MCF 10A (cell line): Measurements from ENCODE around the gene ZNRF4. TPM values are rescaled to one million over a fixed set of nuclear protein-coding genes. Genes with fewer than 3 reads are reported as not detected.

Experiments used
- BruUV-seq: library from RNA; stranded (reverse); fragments of 400-500 nt; replicated peaks from 2 replicates; lab custom pipeline; 2021; lab: Mats Ljungman, UMichigan
- CTCF ChIA-PET: fragments of 300-600 bp; sonication (Branson Sonifier 250); formaldehyde crosslinking; extraction: SDS; loops from one replicate; lab custom pipeline; 2021; ENCODE audit warnings: antibody characterized with exemption, inconsistent platforms; lab: Yijun Ruan, JAX
- POLR2A ChIA-PET: fragments of 300-600, 350-650 bp; sonication (Branson Sonifier 250); formaldehyde crosslinking; extraction: SDS; loops from one replicate; lab custom pipeline; 2020; ENCODE audit warnings: antibody characterized with exemption, inconsistent platforms; lab: Yijun Ruan, JAX
- DNase-seq: peaks from one replicate; pipeline ENCODE4 v3.0.0-alpha.2; 2018; ENCODE audit not compliant: unreplicated experiment
- H3K27ac Mint-ChIP-seq: one replicate; pipeline ENCODE4 v1.8.0; 2022; ENCODE audit warnings: mild to moderate bottlenecking, low read depth, mixed read lengths; ENCODE audit not compliant: unreplicated experiment
- H3K27me3 Mint-ChIP-seq: one replicate; pipeline ENCODE4 v1.8.0; 2022; ENCODE audit warnings: mixed read lengths; ENCODE audit not compliant: insufficient read depth, unreplicated experiment
- H3K36me3 Mint-ChIP-seq: one replicate; pipeline ENCODE4 v1.8.0; 2022; ENCODE audit warnings: mild to moderate bottlenecking, moderate library complexity, mixed read lengths; ENCODE audit not compliant: insufficient read depth, unreplicated experiment
- H3K4me1 Mint-ChIP-seq: one replicate; pipeline ENCODE4 v1.8.0; 2022; ENCODE audit warnings: mixed read lengths; ENCODE audit not compliant: insufficient read depth, unreplicated experiment
- H3K4me3 Mint-ChIP-seq: one replicate; pipeline ENCODE4 v1.8.0; 2022; ENCODE audit warnings: mild to moderate bottlenecking, moderate library complexity, mixed read lengths; ENCODE audit not compliant: unreplicated experiment
- H3K9me3 Mint-ChIP-seq: one replicate; pipeline ENCODE4 v1.8.0; 2022; ENCODE audit warnings: mixed read lengths; ENCODE audit not compliant: unreplicated experiment
- intact Hi-C: fragments of 100-400 bp; cut with micrococcal nuclease; formaldehyde crosslinking; loops from 2 replicates; pipeline ENCODE4 v1.14.1; 2022
- total RNA-seq: library from RNA; stranded (reverse); gene quantifications from 2 replicates; pipeline ENCODE4 v1.2.3, GENCODE V29; 2022
- TF ChIP-seq, protein P1 (sequence below): fragments of 200-600 bp; IDR thresholded peaks from one replicate; pipeline ENCODE4 v1.8.0; 2022; ENCODE audit warnings: antibody characterized with exemption, mild to moderate bottlenecking; ENCODE audit not compliant: unreplicated experiment

Gene ZNRF4
- total RNA-seq, 1 experiment from 2014 or later: not detected

DNA sequence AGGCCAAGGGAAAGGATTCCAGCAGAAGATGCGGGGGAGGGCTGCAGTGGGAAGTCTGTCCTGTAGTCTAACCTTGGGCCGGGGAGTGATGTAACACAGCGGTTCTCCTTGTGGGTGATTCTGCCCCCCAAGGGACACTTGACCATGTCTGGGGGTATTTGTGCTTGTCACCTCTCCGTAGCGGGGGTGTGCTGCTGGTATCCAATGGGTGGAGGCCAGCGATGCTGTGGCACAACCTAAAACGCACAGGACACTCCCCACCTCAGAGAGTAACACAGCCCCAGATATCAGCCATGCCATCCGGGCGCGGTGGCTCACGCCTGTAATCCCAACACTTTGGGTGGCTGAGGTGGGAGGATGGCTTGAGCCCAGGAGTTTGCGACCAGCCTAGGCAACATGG is 36.3 kb downstream of the ZNRF4 start:
- H3K27ac Mint-ChIP-seq: no peak overlapping the region
- POLR2A ChIA-PET: interaction anchor here (1.2 kb wide), 1 partner anchor 13 kb away, joined by 3 read pairs; no protein-coding TSS in a partner anchor
- H3K9me3 Mint-ChIP-seq: no peaks in the 10 kb centered on the region
- TF ChIP-seq, protein P1, sequence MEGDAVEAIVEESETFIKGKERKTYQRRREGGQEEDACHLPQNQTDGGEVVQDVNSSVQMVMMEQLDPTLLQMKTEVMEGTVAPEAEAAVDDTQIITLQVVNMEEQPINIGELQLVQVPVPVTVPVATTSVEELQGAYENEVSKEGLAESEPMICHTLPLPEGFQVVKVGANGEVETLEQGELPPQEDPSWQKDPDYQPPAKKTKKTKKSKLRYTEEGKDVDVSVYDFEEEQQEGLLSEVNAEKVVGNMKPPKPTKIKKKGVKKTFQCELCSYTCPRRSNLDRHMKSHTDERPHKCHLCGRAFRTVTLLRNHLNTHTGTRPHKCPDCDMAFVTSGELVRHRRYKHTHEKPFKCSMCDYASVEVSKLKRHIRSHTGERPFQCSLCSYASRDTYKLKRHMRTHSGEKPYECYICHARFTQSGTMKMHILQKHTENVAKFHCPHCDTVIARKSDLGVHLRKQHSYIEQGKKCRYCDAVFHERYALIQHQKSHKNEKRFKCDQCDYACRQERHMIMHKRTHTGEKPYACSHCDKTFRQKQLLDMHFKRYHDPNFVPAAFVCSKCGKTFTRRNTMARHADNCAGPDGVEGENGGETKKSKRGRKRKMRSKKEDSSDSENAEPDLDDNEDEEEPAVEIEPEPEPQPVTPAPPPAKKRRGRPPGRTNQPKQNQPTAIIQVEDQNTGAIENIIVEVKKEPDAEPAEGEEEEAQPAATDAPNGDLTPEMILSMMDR: no peak
- BruUV-seq: no TSS peak
- no peak overlapping the region for H3K4me3 Mint-ChIP-seq
- intact Hi-C loops: no loop called here
- CTCF ChIA-PET: no interaction called here
- H3K27me3 Mint-ChIP-seq: peaks cover 62% of the 10 kb centered on the region
- no peak for DNase-seq
- no peaks in the 10 kb centered on the region for H3K4me1 Mint-ChIP-seq
- no peaks in the 10 kb centered on the region for H3K36me3 Mint-ChIP-seq

DNA sequence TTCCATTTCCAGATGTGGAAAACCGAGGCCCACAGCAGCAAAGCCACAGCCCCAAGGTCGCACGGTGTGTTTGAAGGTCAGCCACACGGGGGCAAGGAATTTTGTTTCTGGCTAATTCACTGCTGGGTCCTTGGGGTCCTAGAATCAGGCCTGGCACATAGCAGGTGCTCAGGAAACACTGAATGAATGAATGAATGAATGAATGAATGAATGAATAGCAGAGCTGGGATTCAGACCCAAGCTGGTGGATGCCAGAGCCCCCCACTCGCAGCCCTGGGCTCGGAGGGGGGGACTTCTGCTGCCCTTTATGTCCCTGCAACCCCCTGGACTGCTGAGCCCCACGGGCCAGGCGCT is 37.0 kb downstream of the ZNRF4 start:
- intact Hi-C loops: no loop called here
- no peaks in the 10 kb centered on the region for H3K4me1 Mint-ChIP-seq
- peaks cover 67% of the 10 kb centered on the region for H3K27me3 Mint-ChIP-seq
- BruUV-seq: no TSS peak
- H3K4me3 Mint-ChIP-seq: no peak overlapping the region
- no peak overlapping the region for H3K27ac Mint-ChIP-seq
- CTCF ChIA-PET: no interaction called here
- DNase-seq: no peak
- no peaks in the 10 kb centered on the region for H3K9me3 Mint-ChIP-seq
- POLR2A ChIA-PET: interaction anchor here (1.2 kb wide), 1 partner anchor 12 kb away, joined by 3 read pairs; no protein-coding TSS in a partner anchor
- H3K36me3 Mint-ChIP-seq: no peaks in the 10 kb centered on the region
- TF ChIP-seq, protein P1: no peak

DNA sequence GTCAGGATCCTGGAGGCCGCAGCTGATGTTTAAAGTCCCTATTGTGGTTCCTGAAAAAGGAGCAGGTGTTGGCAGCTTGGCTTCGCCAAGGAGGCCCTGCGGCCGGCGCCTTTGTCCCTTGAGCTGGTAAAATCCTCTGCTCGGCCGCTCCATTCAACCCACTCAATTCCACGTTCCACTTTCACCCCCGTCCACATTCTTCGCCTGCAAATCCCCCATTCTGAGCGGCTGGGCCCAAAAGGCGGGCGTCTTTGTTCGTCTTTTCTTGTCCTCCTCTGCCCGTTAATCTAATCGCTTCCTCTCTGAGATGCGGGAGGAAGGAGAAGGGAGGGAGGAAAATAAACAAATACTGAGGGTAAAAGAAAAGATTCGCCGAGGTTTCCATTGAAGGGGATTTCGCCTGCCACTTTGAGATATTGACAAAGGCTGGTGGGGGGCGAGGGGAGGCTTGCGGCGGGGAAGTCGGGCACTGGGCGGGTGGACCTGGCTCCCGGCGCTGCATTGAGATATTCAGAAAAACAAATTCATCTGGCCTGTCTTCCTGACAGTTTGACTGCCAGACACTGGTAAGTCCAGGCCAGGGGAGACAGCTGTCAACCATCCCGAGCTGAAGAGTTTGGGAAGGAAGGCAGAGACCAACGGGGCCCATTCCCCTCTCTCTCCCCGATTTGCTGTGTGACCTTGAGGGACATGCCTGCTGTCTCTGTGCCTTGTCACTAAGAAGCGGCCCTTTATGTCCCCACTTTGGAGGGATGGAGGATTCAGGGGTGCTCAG is 37.6 kb downstream of the ZNRF4 start:
- no TSS peak for BruUV-seq
- H3K9me3 Mint-ChIP-seq: no peaks in the 10 kb centered on the region
- DNase-seq: no peak
- no peak overlapping the region for H3K4me3 Mint-ChIP-seq
- no peak overlapping the region for H3K27ac Mint-ChIP-seq
- H3K27me3 Mint-ChIP-seq: peaks cover 73% of the 10 kb centered on the region
- no peaks in the 10 kb centered on the region for H3K36me3 Mint-ChIP-seq
- no peaks in the 10 kb centered on the region for H3K4me1 Mint-ChIP-seq
- CTCF ChIA-PET: no interaction called here
- POLR2A ChIA-PET: interaction anchor here (1.2 kb wide), 1 partner anchor 11 kb away, joined by 3 read pairs; no protein-coding TSS in a partner anchor
- intact Hi-C loops: no loop called here
- TF ChIP-seq, protein P1: no peak

DNA sequence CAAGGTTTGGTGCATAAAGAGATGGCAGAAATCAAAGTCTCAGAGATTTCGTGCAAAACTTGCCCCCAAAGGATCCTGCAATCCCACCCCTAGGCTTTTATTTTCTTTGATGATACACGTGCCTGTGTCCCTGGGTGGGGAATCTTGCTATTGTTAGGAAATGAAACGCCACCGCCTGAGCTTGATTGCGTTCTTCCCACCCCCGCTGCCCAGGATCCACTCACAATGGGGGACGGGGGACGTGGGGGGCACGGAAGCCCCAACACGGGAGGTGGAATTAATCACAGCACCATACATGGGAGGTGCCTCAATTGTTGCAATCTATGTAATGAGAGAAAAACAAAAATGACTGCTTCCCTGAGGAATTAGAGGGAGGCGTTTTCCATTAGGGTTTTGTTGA is 39.6 kb downstream of the ZNRF4 start:
- no peaks in the 10 kb centered on the region for H3K4me1 Mint-ChIP-seq
- no peak overlapping the region for H3K4me3 Mint-ChIP-seq
- H3K9me3 Mint-ChIP-seq: no peaks in the 10 kb centered on the region
- H3K36me3 Mint-ChIP-seq: no peaks in the 10 kb centered on the region
- no peak for DNase-seq
- ChIA-PET CTCF (no interaction called here), POLR2A (no interaction called here)
- intact Hi-C loops: no loop called here
- peaks cover 61% of the 10 kb centered on the region for H3K27me3 Mint-ChIP-seq
- TF ChIP-seq, protein P1: no peak
- H3K27ac Mint-ChIP-seq: no peak overlapping the region
- no TSS peak for BruUV-seq
